Subcutaneous adipose tissue (tissue), 4 donors: ENCODE measurements around the gene OGN. TPM values are rescaled to one million over a fixed set of nuclear protein-coding genes. Genes with fewer than 3 reads are reported as not detected.

Experiments used
- total RNA-seq, 4 donors: library from RNA; depleted of rRNA; stranded (reverse); fragments of >200 nt; gene quantifications; one replicate each; pipeline ENCODE4 v1.1.0, GENCODE V29; 2016
- TF ChIP-seq, protein P1 (sequence below): fragments of 450-650 bp; IDR thresholded peaks from one replicate; pipeline ENCODE4 v1.5.1; 2016; ENCODE audit warnings: low read depth, mild to moderate bottlenecking, control low read depth, antibody characterized with exemption, moderate library complexity

Gene OGN
- total RNA-seq, 4 donors from 2014 or later: 1.3 to 25.8 (median 13.3) TPM

DNA sequence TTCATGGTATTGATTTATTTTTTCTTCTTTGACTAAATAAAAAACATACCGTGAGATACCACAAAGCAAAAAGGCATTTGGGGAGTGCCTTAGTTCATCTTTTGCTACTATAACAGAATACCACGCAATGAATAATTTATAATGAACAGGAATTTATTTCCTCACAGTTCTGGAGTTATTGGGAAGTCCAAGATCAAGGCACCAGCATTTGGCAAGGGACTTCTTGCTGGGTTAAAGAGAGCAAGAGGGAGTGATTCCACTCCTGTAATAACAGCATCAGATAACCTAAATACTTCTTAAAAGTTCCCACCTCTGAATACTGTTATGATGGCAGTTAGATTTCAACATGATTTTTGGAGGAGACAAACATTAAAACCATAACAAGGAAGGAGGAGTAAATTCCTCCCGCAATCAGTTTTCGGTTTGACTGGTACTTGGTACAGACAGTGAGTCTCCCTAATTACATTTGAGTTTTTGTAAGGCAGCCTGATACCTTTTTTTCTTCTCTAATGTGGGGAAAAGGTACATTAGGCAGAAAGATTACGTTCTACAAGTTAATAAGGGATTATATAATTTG is 28.7 kb upstream of the OGN start:
- TF ChIP-seq, protein P1, sequence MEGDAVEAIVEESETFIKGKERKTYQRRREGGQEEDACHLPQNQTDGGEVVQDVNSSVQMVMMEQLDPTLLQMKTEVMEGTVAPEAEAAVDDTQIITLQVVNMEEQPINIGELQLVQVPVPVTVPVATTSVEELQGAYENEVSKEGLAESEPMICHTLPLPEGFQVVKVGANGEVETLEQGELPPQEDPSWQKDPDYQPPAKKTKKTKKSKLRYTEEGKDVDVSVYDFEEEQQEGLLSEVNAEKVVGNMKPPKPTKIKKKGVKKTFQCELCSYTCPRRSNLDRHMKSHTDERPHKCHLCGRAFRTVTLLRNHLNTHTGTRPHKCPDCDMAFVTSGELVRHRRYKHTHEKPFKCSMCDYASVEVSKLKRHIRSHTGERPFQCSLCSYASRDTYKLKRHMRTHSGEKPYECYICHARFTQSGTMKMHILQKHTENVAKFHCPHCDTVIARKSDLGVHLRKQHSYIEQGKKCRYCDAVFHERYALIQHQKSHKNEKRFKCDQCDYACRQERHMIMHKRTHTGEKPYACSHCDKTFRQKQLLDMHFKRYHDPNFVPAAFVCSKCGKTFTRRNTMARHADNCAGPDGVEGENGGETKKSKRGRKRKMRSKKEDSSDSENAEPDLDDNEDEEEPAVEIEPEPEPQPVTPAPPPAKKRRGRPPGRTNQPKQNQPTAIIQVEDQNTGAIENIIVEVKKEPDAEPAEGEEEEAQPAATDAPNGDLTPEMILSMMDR: no peak

DNA sequence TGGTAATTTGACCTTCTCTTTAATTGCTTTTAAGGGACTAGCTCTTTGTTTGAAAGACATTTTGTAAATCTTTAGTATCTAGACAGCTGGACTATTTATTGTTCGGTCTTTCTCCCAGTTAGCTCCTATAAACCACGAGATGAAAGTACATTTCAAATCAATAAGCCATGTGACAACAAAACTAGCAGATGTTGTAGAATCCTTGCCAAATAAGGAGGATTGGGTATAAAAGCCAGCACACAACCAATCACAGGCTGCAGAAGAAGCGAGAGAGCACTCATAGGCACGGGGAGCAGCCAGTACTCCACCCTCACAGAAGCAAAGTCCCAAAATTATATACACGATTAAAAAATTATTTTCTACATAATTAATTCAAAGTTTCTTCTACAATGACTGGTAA is 28.0 kb upstream of the OGN start:
- TF ChIP-seq, protein P1: no peak

DNA sequence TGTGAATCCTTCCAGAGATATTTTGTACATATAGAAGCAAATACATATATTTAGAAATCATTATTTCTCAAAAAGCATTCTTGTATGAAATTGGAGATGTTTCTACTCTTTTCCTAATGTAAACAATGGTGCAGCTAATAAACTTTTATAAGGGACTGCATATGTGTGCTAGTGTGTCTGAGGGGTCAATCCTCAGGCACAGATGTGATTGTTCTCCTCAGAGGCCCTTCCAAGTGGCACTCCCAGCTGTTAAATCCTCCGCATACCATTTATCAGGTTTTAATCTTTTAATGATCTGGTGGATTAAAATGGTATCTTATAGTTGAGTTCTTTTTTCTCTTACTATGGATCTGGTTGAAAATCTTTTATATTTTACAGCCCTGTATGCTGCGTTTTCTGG is 25.5 kb upstream of the OGN start:
- TF ChIP-seq, protein P1: no peak

DNA sequence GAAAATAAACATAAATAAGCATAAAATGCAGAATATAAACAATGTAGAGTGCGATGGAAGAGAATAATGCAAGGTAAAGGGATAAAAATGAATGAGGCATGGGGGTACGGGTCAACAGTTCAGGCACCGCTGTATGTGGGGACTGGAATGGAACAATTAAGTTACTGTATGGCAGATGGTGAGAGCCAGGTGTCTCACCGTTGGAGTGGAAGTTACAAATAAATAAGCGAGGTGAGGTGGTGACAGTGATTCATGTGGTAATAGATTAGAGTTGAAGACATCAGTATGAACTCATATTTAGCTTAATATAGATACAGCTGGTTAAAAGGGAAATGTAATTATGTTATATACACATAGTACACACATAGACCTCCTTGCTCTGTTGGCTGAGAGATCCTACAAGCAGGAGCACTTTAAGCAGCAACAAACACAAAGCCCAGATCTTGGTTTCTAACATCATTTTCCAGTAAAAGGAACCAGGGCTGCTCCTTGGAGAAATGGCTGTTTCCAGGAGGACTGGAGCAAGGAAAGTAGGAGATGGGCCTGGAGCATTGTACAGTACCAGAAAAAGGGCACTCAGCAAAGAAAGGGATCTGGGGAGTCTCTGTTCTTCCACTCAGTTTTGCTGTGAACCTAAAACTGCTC is 22.2 kb upstream of the OGN start:
- TF ChIP-seq, protein P1: no peak

DNA sequence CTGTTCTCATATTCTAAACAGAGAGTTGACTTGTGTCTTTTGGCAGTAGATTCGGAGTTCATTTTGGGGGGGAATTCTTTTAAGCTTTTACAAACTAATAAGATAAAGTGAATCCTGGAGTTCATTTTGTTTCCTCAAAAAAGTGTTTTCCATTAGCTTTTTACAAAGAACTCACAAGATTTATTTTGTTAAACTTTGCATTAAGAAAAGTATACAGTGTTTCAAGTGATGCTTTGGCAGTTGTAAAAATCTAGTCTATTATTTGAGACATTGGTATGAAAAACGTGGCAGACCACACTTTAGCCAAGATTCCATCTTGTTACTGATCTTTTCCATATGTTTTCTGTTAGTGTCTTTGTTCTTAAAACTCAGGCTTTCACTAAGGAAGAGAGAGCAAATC is 21.1 kb upstream of the OGN start:
- TF ChIP-seq, protein P1: no peak

DNA sequence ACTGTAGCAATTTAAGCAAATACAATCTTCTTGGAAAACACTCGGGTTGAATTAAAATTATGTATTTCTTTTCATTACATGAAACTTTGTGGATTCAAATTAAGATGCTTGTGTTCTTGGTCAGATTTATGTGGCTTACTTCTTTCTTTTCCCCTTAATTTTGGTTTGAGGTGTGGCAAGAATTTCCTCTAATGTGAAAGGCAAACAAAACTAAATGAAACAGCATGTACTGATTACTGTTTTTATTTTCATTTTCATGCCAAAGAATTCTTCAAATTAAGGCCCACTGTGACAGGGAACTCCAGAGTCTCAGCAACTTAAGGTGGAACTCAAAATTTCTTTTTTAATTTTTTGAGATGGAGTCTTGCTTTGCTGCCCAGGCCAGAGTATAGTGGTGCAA is 20.0 kb upstream of the OGN start, which contains the start of gene OMD:
OMD (minus strand) TSS at position 132 of the 400 bp plus-strand sequence. CDS start 6,913 bp downstream, outside the sequence.
- TF ChIP-seq, protein P1: no peak

DNA sequence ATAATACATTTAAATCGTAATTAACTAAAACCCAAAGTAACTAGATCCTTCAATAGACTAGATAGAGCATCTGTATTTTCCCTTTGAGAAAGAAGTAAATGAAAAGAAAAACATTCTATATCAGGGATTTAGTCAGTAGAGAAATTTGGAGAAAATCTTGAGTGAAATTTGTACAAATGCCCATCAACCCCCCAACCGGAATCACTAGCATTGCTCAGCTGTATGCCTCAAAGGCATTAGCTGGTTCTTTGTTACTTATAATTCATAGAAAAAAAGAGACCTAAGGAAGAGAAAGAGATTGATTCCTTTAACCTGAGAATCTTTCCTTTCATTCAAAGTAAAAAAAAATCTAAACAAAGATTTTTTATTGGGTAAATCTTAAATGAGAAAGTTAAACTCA is 19.2 kb upstream of the OGN start:
- TF ChIP-seq, protein P1: no peak
